ENCODE measurements around the gene IPCEF1. TPM values are rescaled to one million over a fixed set of nuclear protein-coding genes. Genes with fewer than 3 reads are reported as not detected.

The IPCEF1 gene
- total and polyA plus RNA-seq, 2 of the 8 experiments (the other 6 are each of a cell fraction or from before 2014, with no cell fraction given) = 0.41 to 0.78 TPM

DNA sequence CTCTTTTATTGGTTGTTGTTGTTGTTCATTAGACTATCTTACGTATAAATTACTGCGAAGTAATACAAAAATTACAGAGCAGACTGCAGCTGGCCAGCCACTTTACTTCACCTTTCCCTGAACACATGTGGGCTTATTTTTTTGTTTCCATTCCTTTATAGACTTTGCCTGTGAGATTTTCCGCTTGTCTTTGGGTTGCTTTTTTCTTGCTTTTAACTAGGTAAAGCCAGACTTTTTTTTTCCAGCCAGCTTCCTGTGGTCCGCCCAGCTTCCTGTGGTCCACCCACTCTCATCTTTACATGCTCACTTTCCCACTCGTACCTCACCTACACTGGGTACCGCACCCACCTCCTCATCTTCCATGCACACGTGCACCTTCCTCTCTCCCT, 79.0 kb downstream of the IPCEF1 start:
- no peaks in the 10 kb centered on the region for H3K36me3 ChIP-seq (ENCODE audit: control insufficient read depth in 2 of 4, insufficient read depth in 4 of 4, low read length in 3 of 4)
- H3K79me1 ChIP-seq (ENCODE audit: low read depth, low read length) = no peaks in the 10 kb centered on the region
- H2BK12ac ChIP-seq (ENCODE audit: low read depth, low read length) = no peak overlapping the region
- H3K27ac ChIP-seq (ENCODE audit: low read depth, low read length) = no peak overlapping the region
- ChIA-PET POLR2A (ENCODE audit: partially characterized antibody) (no interaction called here), CTCF (ENCODE audit: partially characterized antibody) (interaction anchor here (0.9 to 4.2 kb wide), 19 partner anchors 10 to 604 kb away, joined by 3 to 30 read pairs (median 3); no protein-coding TSS in a partner anchor)
- no peak overlapping the region for H3K14ac ChIP-seq (ENCODE audit: insufficient read length)
- H3K4ac ChIP-seq (replicated peaks; ENCODE audit: insufficient read length, low read depth, low read length) = no peak overlapping the region
- no peak overlapping the region for H4K5ac ChIP-seq (ENCODE audit: insufficient read length, low read depth, low read length)
- H3K23ac ChIP-seq (ENCODE audit: insufficient read length) = no peak overlapping the region
- H3K9ac ChIP-seq (replicated peaks in 1 of 4; ENCODE audit: extremely low read depth in 1 of 4, low read depth in 3 of 4, low read length in 3 of 4) = no peak overlapping the region
- H4K91ac ChIP-seq (replicated peaks; ENCODE audit: insufficient read length, low read length) = no peak overlapping the region
- H2AK5ac ChIP-seq (ENCODE audit: low read depth, low read length) = no peak overlapping the region
- H3K56ac ChIP-seq (replicated peaks; ENCODE audit: insufficient read length, low read depth, low read length) = no peak overlapping the region
- TF ChIP-seq SUZ12 (IDR thresholded peaks at IDR 0.05; ENCODE audit: low read length) (no peak), ASH2L (IDR thresholded peaks at IDR 0.05; ENCODE audit: low read length) (no peak), KDM1A (IDR thresholded peaks at IDR 0.05; ENCODE audit: borderline replicate concordance, low read length) (no peak), PHF8 (conservative IDR thresholded peaks at IDR 0.05; ENCODE audit: low read depth, low read length) (no peak), CREB1 (IDR thresholded peaks at IDR 0.05) (no peak), RBBP5 (IDR thresholded peaks at IDR 0.05; ENCODE audit: borderline replicate concordance, low read depth, low read length) (no peak), FOSL1 (IDR thresholded peaks at IDR 0.05; ENCODE audit: insufficient read depth, low read depth, low read length) (no peak), BCL11A (IDR thresholded peaks at IDR 0.05; ENCODE audit: low read depth in 2 of 2, low read length in 2 of 2) (no peak), EGR1 (IDR thresholded peaks at IDR 0.05; ENCODE audit: borderline replicate concordance, low read depth, low read length) (no peak)
- TF ChIP-seq, protein P1, sequence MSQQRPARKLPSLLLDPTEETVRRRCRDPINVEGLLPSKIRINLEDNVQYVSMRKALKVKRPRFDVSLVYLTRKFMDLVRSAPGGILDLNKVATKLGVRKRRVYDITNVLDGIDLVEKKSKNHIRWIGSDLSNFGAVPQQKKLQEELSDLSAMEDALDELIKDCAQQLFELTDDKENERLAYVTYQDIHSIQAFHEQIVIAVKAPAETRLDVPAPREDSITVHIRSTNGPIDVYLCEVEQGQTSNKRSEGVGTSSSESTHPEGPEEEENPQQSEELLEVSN (IDR thresholded peaks at IDR 0.05) = no peak
- H3K79me2 ChIP-seq (ENCODE audit: control insufficient read depth in 1 of 2, insufficient read depth in 2 of 2, low read length in 2 of 2) = no peaks in the 10 kb centered on the region
- H3K18ac ChIP-seq (ENCODE audit: extremely low read depth, low read length) = no peak overlapping the region
- H3K9me3 ChIP-seq (ENCODE audit: insufficient read depth in 2 of 2, low read depth in 1 of 2, low read length in 1 of 2) = no peaks in the 10 kb centered on the region; a peak in 1 of 4 replicates
- no peak overlapping the region for H2BK5ac ChIP-seq (ENCODE audit: low read depth, low read length)
- no peak overlapping the region for H2AFZ ChIP-seq (ENCODE audit: low read length)
- no peaks in the 10 kb centered on the region for H3K4me1 ChIP-seq (replicated peaks in 1 of 4; ENCODE audit: control insufficient read depth in 3 of 4, insufficient read depth in 4 of 4, low read length in 3 of 4)
- H3K23me2 ChIP-seq (ENCODE audit: low read depth, low read length) = no peaks in the 10 kb centered on the region
- no peaks in the 10 kb centered on the region for H4K20me1 ChIP-seq (replicated peaks in 1 of 2; ENCODE audit: control insufficient read depth in 1 of 2, insufficient read depth in 2 of 2, low read length in 2 of 2)
- no peak for DNase-seq (ENCODE audit: low read depth in 1 of 2, low spot score in 2 of 2)
- no peak overlapping the region for H2BK15ac ChIP-seq (ENCODE audit: low read length)
- no peaks in the 10 kb centered on the region for H3K27me3 ChIP-seq (replicated peaks in 1 of 4; ENCODE audit: control insufficient read depth in 3 of 4, extremely low read depth in 1 of 4, insufficient read depth in 3 of 4, low read length in 3 of 4)
- H2BK120ac ChIP-seq (replicated peaks; ENCODE audit: low read depth, low read length) = no peak overlapping the region
- H3K4me2 ChIP-seq (ENCODE audit: insufficient read depth in 1 of 2, low read depth in 2 of 2, low read length in 2 of 2) = no peak overlapping the region
- FAIRE-seq = no peak
- H4K8ac ChIP-seq (ENCODE audit: extremely low read depth, insufficient read depth, low read length) = no peak overlapping the region
- H3K4me3 ChIP-seq (ENCODE audit: extremely low read depth in 1 of 4, insufficient read depth in 2 of 4, low read depth in 3 of 4, low read length in 4 of 4) = no peak overlapping the region
- no peak overlapping the region for H2BK20ac ChIP-seq (ENCODE audit: low read length)
- 89% methylated on average over 7 of the region's 7 CpGs; no CpG with 5 or more reads in 1 of the 2 experiments for WGBS, 2 experiments (ENCODE audit: extremely low coverage in 1 of 2, insufficient coverage in 1 of 2, insufficient read length in 1 of 2, insufficient replicate concordance in 2 of 2, low coverage in 1 of 2, low lambda C conversion rate in 2 of 2, missing lambda C conversion rate in 1 of 2)
